Peyer's patch (tissue), 4 donors: ENCODE results near the gene QPCT.

Experiments
- POLR2A ChIP-seq, 2 donors: fragments of 450-650 bp; IDR thresholded peaks; one replicate each; pipeline ENCODE4 v1.5.1; 2017; ENCODE audit warnings: antibody characterized with exemption in 2 of 2, mild to moderate bottlenecking in 2 of 2, moderate library complexity in 2 of 2
- TF ChIP-seq, protein P1 (sequence below), 6 experiments: fragments of 450-650 bp in 4 of 6; fragments of 200-600 bp in 2 of 6; sonication (generic) in 1 of 6; IDR thresholded peaks; one replicate each; pipeline ENCODE4 v1.5.1; 2017 to 2019; ENCODE audit warnings: antibody characterized with exemption in 6 of 6, mild to moderate bottlenecking in 3 of 6, moderate library complexity in 1 of 6

DNA sequence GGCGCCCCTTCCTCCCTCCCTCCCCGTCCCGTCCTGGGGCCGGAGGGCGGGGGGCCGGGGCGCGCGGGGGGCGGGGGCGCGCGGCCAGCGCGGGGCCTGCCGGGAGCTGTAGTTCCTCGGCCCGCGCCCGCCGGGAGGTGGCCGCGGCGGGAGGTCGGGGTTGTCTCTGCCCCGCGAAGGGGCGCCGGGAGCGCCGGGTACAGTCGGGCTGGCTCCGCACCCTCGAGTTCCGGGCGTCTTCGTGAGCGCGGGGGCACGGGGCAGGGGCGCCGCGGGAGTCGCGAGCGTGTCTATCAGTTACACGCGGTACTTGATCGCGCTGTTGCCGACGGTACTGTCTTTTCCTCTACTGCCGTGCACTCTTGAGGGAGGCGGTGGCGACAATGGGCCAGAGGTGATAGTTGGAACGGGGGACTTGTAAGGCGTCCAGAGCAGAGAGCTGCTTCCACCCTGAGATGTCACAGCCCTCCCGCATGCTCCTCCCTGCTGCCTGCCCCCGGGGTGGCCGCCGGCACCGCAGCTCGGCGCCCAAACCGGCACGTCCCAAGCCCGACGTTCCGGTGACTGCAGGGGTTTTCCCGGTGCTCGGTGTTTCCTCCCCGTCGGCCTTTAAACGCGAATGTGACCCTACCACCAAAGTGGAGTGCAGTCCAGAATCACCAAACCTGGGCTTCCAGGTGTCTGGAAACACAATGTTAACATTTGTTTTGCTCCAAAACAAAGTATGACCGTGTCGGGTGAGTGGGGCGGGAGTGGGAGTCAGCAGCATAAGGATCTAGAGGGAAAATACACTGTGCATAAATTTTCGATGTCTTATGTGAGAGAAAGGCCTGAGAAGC, 19.4 kb upstream of the QPCT start, which contains the start of gene PRKD3:
- TF ChIP-seq POLR2A (IDR thresholded peaks at IDR 0.05), result no peak
- TF ChIP-seq, protein P1, sequence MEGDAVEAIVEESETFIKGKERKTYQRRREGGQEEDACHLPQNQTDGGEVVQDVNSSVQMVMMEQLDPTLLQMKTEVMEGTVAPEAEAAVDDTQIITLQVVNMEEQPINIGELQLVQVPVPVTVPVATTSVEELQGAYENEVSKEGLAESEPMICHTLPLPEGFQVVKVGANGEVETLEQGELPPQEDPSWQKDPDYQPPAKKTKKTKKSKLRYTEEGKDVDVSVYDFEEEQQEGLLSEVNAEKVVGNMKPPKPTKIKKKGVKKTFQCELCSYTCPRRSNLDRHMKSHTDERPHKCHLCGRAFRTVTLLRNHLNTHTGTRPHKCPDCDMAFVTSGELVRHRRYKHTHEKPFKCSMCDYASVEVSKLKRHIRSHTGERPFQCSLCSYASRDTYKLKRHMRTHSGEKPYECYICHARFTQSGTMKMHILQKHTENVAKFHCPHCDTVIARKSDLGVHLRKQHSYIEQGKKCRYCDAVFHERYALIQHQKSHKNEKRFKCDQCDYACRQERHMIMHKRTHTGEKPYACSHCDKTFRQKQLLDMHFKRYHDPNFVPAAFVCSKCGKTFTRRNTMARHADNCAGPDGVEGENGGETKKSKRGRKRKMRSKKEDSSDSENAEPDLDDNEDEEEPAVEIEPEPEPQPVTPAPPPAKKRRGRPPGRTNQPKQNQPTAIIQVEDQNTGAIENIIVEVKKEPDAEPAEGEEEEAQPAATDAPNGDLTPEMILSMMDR (IDR thresholded peaks at IDR 0.05), result peak in 1 of 6 experiments; percentile 3
